ENCODE results near the gene NT5DC3. TPM values are rescaled to one million over a fixed set of nuclear protein-coding genes. Genes with fewer than 3 reads are reported as not detected.

Gene NT5DC3
- total RNA-seq, 1 experiment from 2014 or later: 19.7 TPM

DNA sequence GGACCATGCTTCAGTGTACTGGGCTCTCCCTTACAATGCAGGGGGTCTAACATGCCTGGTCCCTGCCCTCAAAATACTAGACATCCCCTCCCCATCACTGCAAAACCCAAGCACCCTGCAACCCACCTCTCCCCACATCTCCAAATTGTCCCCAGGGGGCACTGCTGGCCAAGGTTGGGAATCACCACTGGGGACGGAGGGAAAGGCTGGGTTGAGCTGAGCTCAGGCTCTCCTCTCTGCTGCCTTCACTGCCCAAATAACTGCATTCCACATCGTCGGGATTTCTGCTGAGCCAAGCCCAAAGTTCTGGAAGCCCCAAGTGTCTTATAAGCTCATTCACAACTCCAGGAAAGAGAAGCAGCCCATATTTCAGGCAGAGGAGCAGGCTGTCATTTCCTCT lies 69.6 kb downstream of the NT5DC3 start:
- CTCF ChIA-PET: no interaction called here
- DNase-seq (ENCODE audit: low spot score): peak; percentile 47
- POLR2A ChIA-PET (ENCODE audit: low non-redundant PET): no interaction called here
- intact Hi-C loops (cut with micrococcal nuclease; ENCODE audit: unreplicated experiment): loop anchor here (5.0 kb wide), 1 partner anchor 106 kb away; no protein-coding TSS in a partner anchor
- Histone ChIP-seq H3K27ac (ENCODE audit: low read depth, low read length, poor library complexity, severe bottlenecking) (no peak overlapping the region), H3K4me3 (ENCODE audit: low read depth, low read length, poor library complexity, severe bottlenecking) (no peak overlapping the region), H3K36me3 (ENCODE audit: insufficient read depth, low read length, poor library complexity, severe bottlenecking) (peaks cover 7% of the 10 kb centered on the region), H3K4me1 (ENCODE audit: insufficient read depth, low read length, poor library complexity, severe bottlenecking) (peaks cover 8% of the 10 kb centered on the region), H3K27me3 (replicated peaks; ENCODE audit: insufficient read depth, low read depth, low read length, poor library complexity) (no peaks in the 10 kb centered on the region), H3K9me3 (ENCODE audit: low read depth, low read length, poor library complexity, severe bottlenecking) (no peaks in the 10 kb centered on the region)
- no TSS peak for BruUV-seq (replicated peaks)
- TF ChIP-seq EZH2 (IDR thresholded peaks at IDR 0.05; ENCODE audit: borderline replicate concordance, low read depth, low read length, poor library complexity, severe bottlenecking): no peak
- TF ChIP-seq CTCF (conservative IDR thresholded peaks at IDR 0.05; ENCODE audit: low read depth, low read length): peak; percentile 56

- Histone ChIP-seq H3K27me3 (replicated peaks; ENCODE audit: insufficient read depth, low read depth, low read length, poor library complexity) (no peaks in the 10 kb centered on the region), H3K27ac (ENCODE audit: low read depth, low read length, poor library complexity, severe bottlenecking) (peak overlapping the region; percentile 49), H3K4me3 (ENCODE audit: low read depth, low read length, poor library complexity, severe bottlenecking) (no peak overlapping the region), H3K36me3 (ENCODE audit: insufficient read depth, low read length, poor library complexity, severe bottlenecking) (peaks cover 11% of the 10 kb centered on the region), H3K4me1 (ENCODE audit: insufficient read depth, low read length, poor library complexity, severe bottlenecking) (peaks cover 8% of the 10 kb centered on the region), H3K9me3 (ENCODE audit: low read depth, low read length, poor library complexity, severe bottlenecking) (no peaks in the 10 kb centered on the region)
- TF ChIP-seq CTCF (conservative IDR thresholded peaks at IDR 0.05; ENCODE audit: low read depth, low read length) (no peak), EZH2 (IDR thresholded peaks at IDR 0.05; ENCODE audit: borderline replicate concordance, low read depth, low read length, poor library complexity, severe bottlenecking) (no peak)
- POLR2A ChIA-PET (ENCODE audit: low non-redundant PET): no interaction called here
- DNase-seq (ENCODE audit: low spot score): peak; percentile 58
- CTCF ChIA-PET: no interaction called here
- no TSS peak for BruUV-seq (replicated peaks)
- intact Hi-C loops (cut with micrococcal nuclease; ENCODE audit: unreplicated experiment): loop anchor here (10.0 kb wide), 1 partner anchor 335 kb away; no protein-coding TSS in a partner anchor
These were observed 71.6 kb downstream of the NT5DC3 start for GRCh38 chr12:103769240-103769945.

DNA sequence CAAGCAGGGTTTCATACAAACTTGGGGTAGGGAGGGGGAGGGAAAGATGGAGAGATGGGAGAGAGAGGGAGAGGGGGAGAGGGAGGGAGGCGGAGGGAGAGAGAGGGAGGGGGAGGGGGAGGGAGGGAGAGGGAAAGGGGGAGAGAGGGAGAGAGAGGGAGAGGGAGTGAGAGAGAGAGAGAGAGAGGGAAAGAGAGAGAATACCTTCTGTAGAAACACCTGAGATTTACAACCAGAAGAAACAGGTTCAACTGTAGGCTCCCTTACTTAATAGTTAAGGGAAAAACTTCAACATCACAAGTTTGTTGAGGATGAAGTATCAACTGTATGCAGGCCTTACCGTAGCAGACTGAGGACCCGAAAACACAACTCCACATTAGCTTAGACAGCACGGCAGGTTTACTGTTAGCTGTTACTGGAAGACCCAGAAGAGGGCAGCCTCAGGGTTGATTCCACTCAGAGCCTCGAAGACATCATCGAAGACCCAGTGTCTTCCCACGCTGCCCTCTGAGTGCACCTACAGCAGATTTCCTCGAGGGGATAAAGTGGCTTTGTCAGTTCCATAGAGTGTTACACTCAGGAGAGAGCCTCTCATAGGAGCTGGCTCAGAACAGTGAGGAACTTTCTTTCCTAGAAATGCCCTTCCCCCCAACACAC lies 72.4 kb downstream of the NT5DC3 start:
- Histone ChIP-seq H3K27ac (ENCODE audit: low read depth, low read length, poor library complexity, severe bottlenecking) (peak overlapping the region; percentile 49), H3K9me3 (ENCODE audit: low read depth, low read length, poor library complexity, severe bottlenecking) (no peaks in the 10 kb centered on the region), H3K36me3 (ENCODE audit: insufficient read depth, low read length, poor library complexity, severe bottlenecking) (peaks cover 12% of the 10 kb centered on the region), H3K4me1 (ENCODE audit: insufficient read depth, low read length, poor library complexity, severe bottlenecking) (peaks cover 8% of the 10 kb centered on the region), H3K27me3 (replicated peaks; ENCODE audit: insufficient read depth, low read depth, low read length, poor library complexity) (no peaks in the 10 kb centered on the region), H3K4me3 (ENCODE audit: low read depth, low read length, poor library complexity, severe bottlenecking) (no peak overlapping the region)
- DNase-seq (ENCODE audit: low spot score): peak; percentile 56
- peak; percentile 36; the same call in 1 of the 2 replicates for TF ChIP-seq CTCF (conservative IDR thresholded peaks at IDR 0.05; ENCODE audit: low read depth, low read length)
- TF ChIP-seq EZH2 (IDR thresholded peaks at IDR 0.05; ENCODE audit: borderline replicate concordance, low read depth, low read length, poor library complexity, severe bottlenecking): no peak
- POLR2A ChIA-PET (ENCODE audit: low non-redundant PET): no interaction called here
- no TSS peak for BruUV-seq (replicated peaks)
- CTCF ChIA-PET: no interaction called here
- intact Hi-C loops (cut with micrococcal nuclease; ENCODE audit: unreplicated experiment): loop anchor here (10.0 kb wide), 1 partner anchor 336 kb away; no protein-coding TSS in a partner anchor

Data from A673 (cell line).